ENCODE results near the gene GPR62.
"Not testable (repeated sequence)": the region's sequence is repeated elsewhere in the genome, so short reads cannot be mapped to it uniquely, and the experiment has no call there.

Gene GPR62

DNA sequence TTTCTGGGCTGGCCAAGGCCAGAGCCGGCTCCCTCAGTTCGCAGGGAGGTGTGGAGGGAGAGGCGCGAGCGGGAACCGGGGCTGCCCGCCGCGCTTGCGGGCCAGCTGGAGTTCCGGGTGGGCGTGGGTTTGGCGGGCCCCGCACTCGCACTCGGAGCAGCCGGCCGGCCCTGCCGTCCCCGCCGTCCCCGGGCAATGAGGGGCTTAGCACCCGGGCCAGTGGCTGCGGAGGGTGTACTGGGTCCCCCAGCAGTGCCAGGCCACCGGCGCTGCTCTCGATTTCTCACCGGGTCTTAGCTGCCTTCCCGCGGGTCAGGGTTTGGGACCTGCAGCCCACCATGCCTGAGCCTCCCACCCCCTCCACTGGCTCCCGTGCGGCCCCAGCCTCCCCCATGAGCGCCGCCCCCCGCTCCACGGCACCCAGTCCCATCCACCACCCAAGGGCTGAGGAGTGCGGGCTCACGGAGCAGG, 35.4 kb downstream of the GPR62 start:
- H3K14ac ChIP-seq (ENCODE audit: low read length); H3K4ac ChIP-seq (ENCODE audit: low read depth, low read length); H3K9ac ChIP-seq (ENCODE audit: low read length); H3K23ac ChIP-seq (ENCODE audit: low read length); H3K27me3 ChIP-seq (ENCODE audit: insufficient read depth, low read length); H2AK5ac ChIP-seq (ENCODE audit: low read length); H2AFZ ChIP-seq (ENCODE audit: insufficient read depth, low read length, poor library complexity); H3K18ac ChIP-seq (ENCODE audit: low read length); H3K79me1 ChIP-seq (ENCODE audit: low read length); H4K12ac ChIP-seq (ENCODE audit: low read depth, low read length); H2BK120ac ChIP-seq (ENCODE audit: insufficient read depth, low read length, poor library complexity); DNase-seq; H2BK12ac ChIP-seq (ENCODE audit: low read length); H3K27ac ChIP-seq (ENCODE audit: low read depth, low read length); H4K8ac ChIP-seq (ENCODE audit: low read depth, low read length); H2BK5ac ChIP-seq (ENCODE audit: low read depth, low read length, poor library complexity); H3K9me3 ChIP-seq (ENCODE audit: insufficient read depth, low read depth, low read length); H3K4me2 ChIP-seq (ENCODE audit: low read length); H3K4me3 ChIP-seq (ENCODE audit: low read depth, low read length); H4K91ac ChIP-seq (ENCODE audit: low read depth, low read length): not testable (repeated sequence)
- H3K79me2 ChIP-seq (ENCODE audit: control insufficient read depth, insufficient read depth, low read length, poor library complexity): peaks cover 10% of the 10 kb centered on the region
- no CpG with 5 or more reads among the region's 38 CpGs for WGBS (ENCODE audit: extremely low coverage, insufficient coverage, insufficient read length)
- peaks cover 32 to 35% of the 10 kb centered on the region in 2 experiments for H3K36me3 ChIP-seq (ENCODE audit: control insufficient read depth in 1 of 2, insufficient read depth in 2 of 2, low read length in 2 of 2)
- peaks cover 11 to 13% of the 10 kb centered on the region in 2 experiments for H3K4me1 ChIP-seq (ENCODE audit: control insufficient read depth in 1 of 2, insufficient read depth in 2 of 2, low read length in 2 of 2)

GRCh38 chr3:51992017-51992682, 37.0 kb downstream of the GPR62 start:
- no peak overlapping the region for H3K14ac ChIP-seq (ENCODE audit: low read length)
- no peaks in the 10 kb centered on the region for H3K9me3 ChIP-seq (ENCODE audit: insufficient read depth, low read depth, low read length)
- no peaks in the 10 kb centered on the region for H3K27me3 ChIP-seq (ENCODE audit: insufficient read depth, low read length)
- no peak overlapping the region for H2AK5ac ChIP-seq (ENCODE audit: low read length)
- WGBS (ENCODE audit: extremely low coverage, insufficient coverage, insufficient read length): no CpG with 5 or more reads among the region's 3 CpGs
- no peak for DNase-seq
- H2BK12ac ChIP-seq (ENCODE audit: low read length): no peak overlapping the region
- no peak overlapping the region for H2BK5ac ChIP-seq (ENCODE audit: low read depth, low read length, poor library complexity)
- no peak overlapping the region for H2AFZ ChIP-seq (ENCODE audit: insufficient read depth, low read length, poor library complexity)
- H3K4ac ChIP-seq (ENCODE audit: low read depth, low read length): no peak overlapping the region
- no peak overlapping the region for H3K27ac ChIP-seq (ENCODE audit: low read depth, low read length)
- peaks cover 11% of the 10 kb centered on the region for H3K79me2 ChIP-seq (ENCODE audit: control insufficient read depth, insufficient read depth, low read length, poor library complexity)
- no peak overlapping the region for H3K18ac ChIP-seq (ENCODE audit: low read length)
- H3K4me1 ChIP-seq (ENCODE audit: control insufficient read depth in 1 of 2, insufficient read depth in 2 of 2, low read length in 2 of 2): peaks cover 11 to 13% of the 10 kb centered on the region in 2 experiments
- H4K12ac ChIP-seq (ENCODE audit: low read depth, low read length): no peak overlapping the region
- no peak overlapping the region for H2BK120ac ChIP-seq (ENCODE audit: insufficient read depth, low read length, poor library complexity)
- no peak overlapping the region for H3K4me2 ChIP-seq (ENCODE audit: low read length)
- no peak overlapping the region for H3K9ac ChIP-seq (ENCODE audit: low read length)
- no peak overlapping the region for H3K4me3 ChIP-seq (ENCODE audit: low read depth, low read length)
- peaks cover 32 to 35% of the 10 kb centered on the region in 2 experiments for H3K36me3 ChIP-seq (ENCODE audit: control insufficient read depth in 1 of 2, insufficient read depth in 2 of 2, low read length in 2 of 2)
- peaks cover 8% of the 10 kb centered on the region for H3K79me1 ChIP-seq (ENCODE audit: low read length)
- no peak overlapping the region for H4K91ac ChIP-seq (ENCODE audit: low read depth, low read length)
- no peak overlapping the region for H4K8ac ChIP-seq (ENCODE audit: low read depth, low read length)
- H3K23ac ChIP-seq (ENCODE audit: low read length): no peak overlapping the region

GRCh38 chr3:51993657-51994056, 38.5 kb downstream of the GPR62 start:
- H3K79me2 ChIP-seq (ENCODE audit: control insufficient read depth, insufficient read depth, low read length, poor library complexity): peaks cover 11% of the 10 kb centered on the region
- H3K27ac ChIP-seq (ENCODE audit: low read depth, low read length); H3K9me3 ChIP-seq (ENCODE audit: insufficient read depth, low read depth, low read length); H3K9ac ChIP-seq (ENCODE audit: low read length); H3K4me3 ChIP-seq (ENCODE audit: low read depth, low read length); H3K4ac ChIP-seq (ENCODE audit: low read depth, low read length); H2BK12ac ChIP-seq (ENCODE audit: low read length); H4K12ac ChIP-seq (ENCODE audit: low read depth, low read length); H2BK120ac ChIP-seq (ENCODE audit: insufficient read depth, low read length, poor library complexity); H3K23ac ChIP-seq (ENCODE audit: low read length); H2BK5ac ChIP-seq (ENCODE audit: low read depth, low read length, poor library complexity); H3K27me3 ChIP-seq (ENCODE audit: insufficient read depth, low read length); DNase-seq; H3K4me2 ChIP-seq (ENCODE audit: low read length); H2AFZ ChIP-seq (ENCODE audit: insufficient read depth, low read length, poor library complexity); H2AK5ac ChIP-seq (ENCODE audit: low read length); H3K79me1 ChIP-seq (ENCODE audit: low read length); H4K8ac ChIP-seq (ENCODE audit: low read depth, low read length); H3K18ac ChIP-seq (ENCODE audit: low read length); H4K91ac ChIP-seq (ENCODE audit: low read depth, low read length); H3K14ac ChIP-seq (ENCODE audit: low read length): not testable (repeated sequence)
- no CpG with 5 or more reads among the region's 13 CpGs for WGBS (ENCODE audit: extremely low coverage, insufficient coverage, insufficient read length)
- peaks cover 32 to 35% of the 10 kb centered on the region in 2 experiments for H3K36me3 ChIP-seq (ENCODE audit: control insufficient read depth in 1 of 2, insufficient read depth in 2 of 2, low read length in 2 of 2)
- peaks cover 13% of the 10 kb centered on the region in 2 experiments for H3K4me1 ChIP-seq (ENCODE audit: control insufficient read depth in 1 of 2, insufficient read depth in 2 of 2, low read length in 2 of 2)

DNA sequence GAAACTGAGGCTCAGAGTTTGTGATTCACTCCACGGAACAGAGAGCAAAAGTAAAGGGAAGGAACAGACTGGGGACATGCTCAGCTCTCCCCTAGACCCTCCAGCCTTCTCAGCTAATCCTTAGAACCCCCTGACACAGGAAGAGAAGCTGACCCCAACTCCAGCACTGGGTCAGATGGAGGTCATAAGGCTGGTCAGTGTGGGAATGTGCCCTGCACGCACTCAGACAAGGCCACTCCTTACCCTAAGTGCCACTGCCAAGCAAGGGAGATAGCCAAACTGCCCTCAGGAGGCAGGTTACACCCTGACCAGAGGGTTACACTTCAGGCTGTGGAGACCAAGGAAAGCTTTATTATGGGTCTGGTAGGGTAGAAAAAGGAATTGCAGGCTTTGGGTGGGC, 39.3 kb downstream of the GPR62 start:
- peak overlapping the region; percentile 41 for H4K8ac ChIP-seq (ENCODE audit: low read depth, low read length)
- peak overlapping the region; percentile 58 for H3K4me3 ChIP-seq (ENCODE audit: low read depth, low read length)
- H2AFZ ChIP-seq (ENCODE audit: insufficient read depth, low read length, poor library complexity): no peak overlapping the region
- H2AK5ac ChIP-seq (ENCODE audit: low read length): no peak overlapping the region
- no peak overlapping the region for H3K23ac ChIP-seq (ENCODE audit: low read length)
- no peak overlapping the region for H4K91ac ChIP-seq (ENCODE audit: low read depth, low read length)
- H3K9me3 ChIP-seq (ENCODE audit: insufficient read depth, low read depth, low read length): no peaks in the 10 kb centered on the region
- H3K18ac ChIP-seq (ENCODE audit: low read length): peak overlapping the region; percentile 34
- peaks cover 8% of the 10 kb centered on the region for H3K79me1 ChIP-seq (ENCODE audit: low read length)
- H3K27ac ChIP-seq (ENCODE audit: low read depth, low read length): no peak overlapping the region
- H2BK5ac ChIP-seq (ENCODE audit: low read depth, low read length, poor library complexity): no peak overlapping the region
- H3K27me3 ChIP-seq (ENCODE audit: insufficient read depth, low read length): no peaks in the 10 kb centered on the region
- peak overlapping the region; percentile 99 for H3K4ac ChIP-seq (ENCODE audit: low read depth, low read length)
- H3K4me1 ChIP-seq (ENCODE audit: control insufficient read depth in 1 of 2, insufficient read depth in 2 of 2, low read length in 2 of 2): peaks cover 13% of the 10 kb centered on the region in 2 experiments
- peak overlapping the region; percentile 33 for H2BK12ac ChIP-seq (ENCODE audit: low read length)
- H3K4me2 ChIP-seq (ENCODE audit: low read length): peak overlapping the region; percentile 82
- no peak for DNase-seq
- H3K14ac ChIP-seq (ENCODE audit: low read length): no peak overlapping the region
- H3K79me2 ChIP-seq (ENCODE audit: control insufficient read depth, insufficient read depth, low read length, poor library complexity): peaks cover 11% of the 10 kb centered on the region
- WGBS (ENCODE audit: extremely low coverage, insufficient coverage, insufficient read length): no CpG with 5 or more reads among the region's 2 CpGs
- no peak overlapping the region for H2BK120ac ChIP-seq (ENCODE audit: insufficient read depth, low read length, poor library complexity)
- H3K36me3 ChIP-seq (ENCODE audit: control insufficient read depth in 1 of 2, insufficient read depth in 2 of 2, low read length in 2 of 2): peaks cover 32 to 33% of the 10 kb centered on the region in 2 experiments
- peak overlapping the region; percentile 49 for H4K12ac ChIP-seq (ENCODE audit: low read depth, low read length)
- peak overlapping the region; percentile 94 for H3K9ac ChIP-seq (ENCODE audit: low read length)
